RWPE2 (cell line): ENCODE data around the gene JAZF1.

Experiments
- ATAC-seq: fragments of 200-7000 bp; cut with Tn5 transposase; 3 replicates; pipeline ENCODE4 v1.9.1; 2021; ENCODE audit warnings: low read depth
- DNase-seq: peaks from one replicate; pipeline ENCODE4 v3.0.0-alpha.2; 2020; ENCODE audit warnings: low spot score
- H3K27ac ChIP-seq: fragments of 450-650 bp; 2 replicates; pipeline ENCODE4 v1.5.1; 2017; ENCODE audit warnings: mild to moderate bottlenecking; ENCODE audit not compliant: poor library complexity, severe bottlenecking
- H3K27me3 ChIP-seq: fragments of 250-450 bp; sonication (Bioruptor Pico); 2 replicates; pipeline ENCODE4 v1.5.1; 2021; ENCODE audit warnings: mild to moderate bottlenecking, moderate library complexity; ENCODE audit not compliant: insufficient read depth, poor library complexity, severe bottlenecking
- H3K36me3 ChIP-seq: fragments of 250-450 bp; sonication (Bioruptor Pico); 2 replicates; pipeline ENCODE4 v1.5.1; 2020; ENCODE audit warnings: low read depth, mild to moderate bottlenecking, moderate library complexity
- H3K4me1 ChIP-seq: fragments of 250-450 bp; sonication (Bioruptor Pico); 2 replicates; pipeline ENCODE4 v1.5.1; 2021; ENCODE audit warnings: mild to moderate bottlenecking, moderate library complexity; ENCODE audit not compliant: insufficient read depth, poor library complexity, severe bottlenecking
- H3K4me3 ChIP-seq: fragments of 250-450 bp; sonication (Bioruptor Pico); 2 replicates; pipeline ENCODE4 v1.5.1; 2021; ENCODE audit warnings: mild to moderate bottlenecking, moderate library complexity; ENCODE audit not compliant: severe bottlenecking
- H3K9me3 ChIP-seq: fragments of 250-450 bp; sonication (Bioruptor Pico); 2 replicates; pipeline ENCODE4 v1.5.1; 2021; ENCODE audit warnings: mild to moderate bottlenecking, moderate library complexity; ENCODE audit not compliant: severe bottlenecking
- TF ChIP-seq, protein P1 (sequence below): fragments of 450-650 bp; IDR thresholded peaks from one replicate; pipeline ENCODE4 v1.5.1; 2017; ENCODE audit warnings: mild to moderate bottlenecking, moderate library complexity; ENCODE audit not compliant: poor library complexity, severe bottlenecking

The JAZF1 gene

DNA sequence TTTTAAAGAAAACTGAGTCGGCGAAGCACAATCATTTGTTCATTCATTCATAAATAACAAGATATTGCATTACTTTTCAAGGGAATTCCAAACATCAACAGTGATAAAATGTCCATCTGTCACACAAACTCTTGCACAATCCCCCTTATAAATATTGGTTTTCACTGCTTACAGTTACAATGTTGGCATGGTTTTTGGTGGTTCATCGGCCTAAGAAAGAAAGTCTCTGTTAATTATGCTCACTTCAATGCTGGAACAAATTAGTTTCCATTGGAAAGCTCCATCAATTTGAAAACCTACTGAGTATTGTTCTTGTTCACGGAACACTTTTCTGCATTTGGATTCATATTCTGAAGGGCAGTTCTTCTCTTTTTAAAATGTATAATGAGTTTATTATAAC, 188.5 kb downstream of the JAZF1 start:
- DNase-seq (no peak), ATAC-seq (no peak)
- Histone ChIP-seq H3K27me3 (no peaks in the 10 kb centered on the region), H3K36me3 (no peaks in the 10 kb centered on the region), H3K4me3 (no peak overlapping the region), H3K9me3 (no peaks in the 10 kb centered on the region), H3K4me1 (no peaks in the 10 kb centered on the region), H3K27ac (no peak overlapping the region)
- TF ChIP-seq, protein P1, sequence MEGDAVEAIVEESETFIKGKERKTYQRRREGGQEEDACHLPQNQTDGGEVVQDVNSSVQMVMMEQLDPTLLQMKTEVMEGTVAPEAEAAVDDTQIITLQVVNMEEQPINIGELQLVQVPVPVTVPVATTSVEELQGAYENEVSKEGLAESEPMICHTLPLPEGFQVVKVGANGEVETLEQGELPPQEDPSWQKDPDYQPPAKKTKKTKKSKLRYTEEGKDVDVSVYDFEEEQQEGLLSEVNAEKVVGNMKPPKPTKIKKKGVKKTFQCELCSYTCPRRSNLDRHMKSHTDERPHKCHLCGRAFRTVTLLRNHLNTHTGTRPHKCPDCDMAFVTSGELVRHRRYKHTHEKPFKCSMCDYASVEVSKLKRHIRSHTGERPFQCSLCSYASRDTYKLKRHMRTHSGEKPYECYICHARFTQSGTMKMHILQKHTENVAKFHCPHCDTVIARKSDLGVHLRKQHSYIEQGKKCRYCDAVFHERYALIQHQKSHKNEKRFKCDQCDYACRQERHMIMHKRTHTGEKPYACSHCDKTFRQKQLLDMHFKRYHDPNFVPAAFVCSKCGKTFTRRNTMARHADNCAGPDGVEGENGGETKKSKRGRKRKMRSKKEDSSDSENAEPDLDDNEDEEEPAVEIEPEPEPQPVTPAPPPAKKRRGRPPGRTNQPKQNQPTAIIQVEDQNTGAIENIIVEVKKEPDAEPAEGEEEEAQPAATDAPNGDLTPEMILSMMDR: no peak

DNA sequence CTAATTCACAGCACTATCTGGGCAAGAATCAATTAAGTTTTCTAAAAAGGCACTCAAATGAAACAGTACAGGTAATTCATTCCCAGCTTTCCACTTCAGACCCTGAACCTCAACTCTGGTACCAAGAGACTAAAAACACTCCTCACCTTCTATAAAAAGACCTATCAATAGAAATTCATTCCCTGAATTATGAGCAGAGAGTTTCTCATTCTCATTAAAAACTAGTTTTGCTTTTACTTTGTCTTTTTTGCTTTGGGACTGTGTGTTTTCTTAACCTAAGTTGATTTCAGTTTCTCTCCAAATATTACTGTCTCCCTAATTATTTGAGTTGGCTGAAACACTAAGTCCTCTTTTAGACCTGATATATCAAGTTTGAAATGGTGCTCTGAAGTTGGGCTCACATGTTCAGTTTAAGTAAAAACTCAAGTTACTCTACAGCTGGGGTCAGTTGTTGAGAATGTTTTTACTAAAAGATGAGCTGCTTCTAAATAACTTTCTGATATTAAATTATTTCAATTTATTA, 189.5 kb downstream of the JAZF1 start:
- no peak for ATAC-seq
- no peak for DNase-seq
- Histone ChIP-seq H3K9me3 (no peaks in the 10 kb centered on the region), H3K27me3 (no peaks in the 10 kb centered on the region), H3K4me3 (no peak overlapping the region), H3K27ac (no peak overlapping the region), H3K4me1 (no peaks in the 10 kb centered on the region), H3K36me3 (no peaks in the 10 kb centered on the region)
- TF ChIP-seq, protein P1: no peak

DNA sequence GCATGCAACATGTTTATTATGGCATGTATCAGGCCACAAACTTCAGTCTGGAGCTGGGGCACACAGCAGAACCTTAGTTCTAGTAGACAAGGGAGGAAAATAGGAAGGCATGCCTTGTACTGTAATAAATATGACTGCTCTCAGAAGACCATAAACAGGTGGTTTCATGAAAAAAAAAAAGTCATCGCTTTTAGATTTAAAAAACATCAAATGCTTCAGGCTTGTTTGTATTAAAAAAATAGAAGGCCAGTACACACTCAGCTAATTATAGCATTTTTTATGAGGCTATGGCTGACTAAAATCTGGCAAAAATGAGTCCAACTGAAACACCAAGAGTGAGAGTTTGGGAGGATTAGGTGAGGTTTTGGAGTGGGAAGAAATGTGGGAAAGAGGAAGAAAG, 204.1 kb downstream of the JAZF1 start:
- Histone ChIP-seq H3K36me3 (no peaks in the 10 kb centered on the region), H3K4me3 (no peak overlapping the region), H3K27me3 (no peaks in the 10 kb centered on the region), H3K4me1 (no peaks in the 10 kb centered on the region), H3K9me3 (no peaks in the 10 kb centered on the region), H3K27ac (no peak overlapping the region)
- TF ChIP-seq, protein P1: no peak
- ATAC-seq (no peak), DNase-seq (no peak)

DNA sequence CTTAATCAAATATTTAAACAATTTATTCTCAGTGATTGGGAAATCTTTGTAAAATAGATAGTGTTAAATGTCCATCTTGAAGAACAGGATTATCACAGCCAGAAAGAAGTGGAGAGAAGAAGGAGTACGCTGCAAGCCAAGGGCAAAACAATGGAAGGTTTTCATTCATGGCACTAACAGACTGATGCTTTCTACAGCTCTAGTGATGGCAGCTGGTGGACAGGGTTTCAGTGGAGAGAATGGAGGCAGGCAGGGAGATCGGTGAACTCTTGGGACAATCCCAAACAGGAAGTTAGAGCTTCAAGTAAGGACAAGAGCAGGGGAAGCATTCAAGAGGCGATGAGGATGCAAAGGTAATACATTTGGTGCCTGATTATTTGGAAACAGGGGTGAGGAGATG, 207.0 kb downstream of the JAZF1 start:
- no peak overlapping the region for H3K27ac ChIP-seq
- no peak for DNase-seq

DNA sequence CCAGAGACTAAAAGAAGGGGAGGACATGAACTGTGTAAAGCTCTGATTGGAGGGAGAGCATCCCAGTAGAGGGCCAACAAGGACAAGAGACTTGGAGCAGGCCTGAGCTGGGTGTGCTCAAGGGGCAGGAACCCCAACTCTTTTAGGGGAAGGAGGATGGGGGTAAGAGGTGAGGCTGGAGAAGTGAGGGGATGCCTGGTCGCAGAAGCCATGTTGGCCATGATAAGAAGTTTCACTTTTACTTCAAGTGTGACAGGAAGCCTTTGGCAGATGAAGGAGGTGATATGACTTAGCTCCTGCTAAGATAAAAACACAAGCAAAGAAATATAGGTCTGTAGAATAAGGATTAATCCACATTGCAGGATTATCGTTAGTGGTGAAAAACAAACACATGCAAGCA, 208.3 kb downstream of the JAZF1 start:
- TF ChIP-seq, protein P1: no peak
- Histone ChIP-seq H3K9me3 (no peaks in the 10 kb centered on the region), H3K27me3 (no peaks in the 10 kb centered on the region), H3K4me1 (no peaks in the 10 kb centered on the region), H3K36me3 (no peaks in the 10 kb centered on the region), H3K27ac (no peak overlapping the region), H3K4me3 (no peak overlapping the region)
- no peak for DNase-seq
- ATAC-seq: no peak

More for the DNA sequence above, 207.0 kb downstream of the JAZF1 start:
- H3K27me3 ChIP-seq: no peaks in the 10 kb centered on the region
- no peaks in the 10 kb centered on the region for H3K4me1 ChIP-seq
- TF ChIP-seq, protein P1: no peak
- ATAC-seq: no peak
- no peaks in the 10 kb centered on the region for H3K36me3 ChIP-seq
- no peaks in the 10 kb centered on the region for H3K9me3 ChIP-seq
- H3K4me3 ChIP-seq: no peak overlapping the region
